K562 (cell line): ENCODE data around the gene SCAMP3. TPM values are rescaled to one million over a fixed set of nuclear protein-coding genes. Genes with fewer than 3 reads are reported as not detected.

Experiments used
- ARNT ChIP-seq, 2 experiments: fragments of 450-650 bp; IDR thresholded peaks; 2 replicates each; pipeline ENCODE4 v1.6.1; 2016; ENCODE audit warnings: mild to moderate bottlenecking in 1 of 2
- CBFA2T2 ChIP-seq: fragments of 450-650 bp; conservative IDR thresholded peaks from 2 replicates; pipeline ENCODE4 v1.6.1; 2017; ENCODE audit warnings: mild to moderate bottlenecking
- CTBP1 ChIP-seq: fragments of 450-650 bp; IDR thresholded peaks from 2 replicates; pipeline ENCODE4 v1.6.1; 2016; ENCODE audit warnings: borderline replicate concordance
- DACH1 ChIP-seq: fragments of 450-650 bp; IDR thresholded peaks from 2 replicates; pipeline ENCODE4 v1.6.1; 2018; ENCODE audit not compliant: partially characterized antibody
- EP400 ChIP-seq: fragments of 450-650 bp; IDR thresholded peaks from 2 replicates; pipeline ENCODE4 v1.6.1; 2017; ENCODE audit warnings: antibody characterized with exemption, mild to moderate bottlenecking, moderate library complexity
- ETV6 ChIP-seq, 3 experiments: fragments of 150-350 bp in 1 of 3; sonication (generic) in 1 of 3; formaldehyde crosslinking in 1 of 3; IDR thresholded peaks; 2 replicates each; pipeline versions ENCODE4 v1.6.1 to v1.8.0; 2014 to 2022; ENCODE audit warnings: borderline replicate concordance in 2 of 3, low read depth in 2 of 3, antibody characterized with exemption in 1 of 3, low read length in 1 of 3, mild to moderate bottlenecking in 1 of 3, missing genetic modification reagents in 1 of 3
- FOXA1 ChIP-seq: fragments of 450-650 bp; IDR thresholded peaks from 2 replicates; pipeline ENCODE4 v1.6.1; 2016; ENCODE audit warnings: mild to moderate bottlenecking, borderline replicate concordance
- GABPB1 ChIP-seq: sonication (generic); formaldehyde crosslinking; IDR thresholded peaks from 2 replicates; pipeline ENCODE4 v1.8.0; 2022; ENCODE audit warnings: mild to moderate bottlenecking, missing genetic modification reagents
- JUNB ChIP-seq: fragments of 450-650 bp; formaldehyde crosslinking; conservative IDR thresholded peaks from 2 replicates; pipeline ENCODE4 v1.4.0; 2020; ENCODE audit warnings: mild to moderate bottlenecking
- JUND ChIP-seq, 2 experiments: IDR thresholded peaks; 2 replicates in 1 of 2; 3 replicates in 1 of 2; pipeline ENCODE4 v1.6.1; 2011; ENCODE audit warnings: borderline replicate concordance in 2 of 2, low read depth in 2 of 2, low read length in 2 of 2, improper control_type of control experiment in 1 of 2, missing biosample characterization in 1 of 2, missing genetic modification characterization in 1 of 2, missing genetic modification reagents in 1 of 2
- KLF10 ChIP-seq: fragments of 250-450 bp; sonication (Bioruptor Pico); IDR thresholded peaks from 2 replicates; pipeline ENCODE4 v1.6.1; 2021; ENCODE audit warnings: matching md5 sums
- MCM5 ChIP-seq: fragments of 450-650 bp; IDR thresholded peaks from 2 replicates; pipeline ENCODE4 v1.6.1; 2016; ENCODE audit warnings: low read depth
- NCOA4 ChIP-seq: fragments of 450-650 bp; IDR thresholded peaks from 2 replicates; pipeline ENCODE4 v1.6.1; 2018; ENCODE audit warnings: mild to moderate bottlenecking; ENCODE audit not compliant: partially characterized antibody
- POLR2H ChIP-seq: IDR thresholded peaks from 2 replicates; pipeline ENCODE4 v1.6.1; 2016; ENCODE audit warnings: missing genetic modification characterization, low read depth, mild to moderate bottlenecking, control low read depth, missing compliant biosample characterization, moderate library complexity
- RFX1 ChIP-seq: fragments of 450-650 bp; IDR thresholded peaks from 2 replicates; pipeline ENCODE4 v1.6.1; 2016; ENCODE audit warnings: mild to moderate bottlenecking, moderate library complexity
- RFX5 ChIP-seq: IDR thresholded peaks from 2 replicates; pipeline ENCODE4 v1.6.1; 2011; ENCODE audit warnings: low read depth, mild to moderate bottlenecking, improper control_type of control experiment, low read length
- SIX5 ChIP-seq, 2 experiments: IDR thresholded peaks; 2 replicates each; pipeline ENCODE4 v1.6.1; 2011; ENCODE audit warnings: low read length in 2 of 2, borderline replicate concordance in 1 of 2, low read depth in 1 of 2, mild to moderate bottlenecking in 1 of 2, moderate library complexity in 1 of 2; ENCODE audit not compliant: insufficient read depth in 1 of 2
- SRSF7 ChIP-seq: fragments of 200-400 bp; formaldehyde crosslinking; optimal IDR thresholded peaks from 2 replicates; pipeline ENCODE3; 2017; ENCODE audit warnings: mild to moderate bottlenecking, low read depth, low read length
- ZKSCAN3 ChIP-seq: fragments of 250-450 bp; sonication (Bioruptor Pico); IDR thresholded peaks from 2 replicates; pipeline ENCODE4 v1.4.0; 2020
- ZNF143 ChIP-seq: sonication (generic); formaldehyde crosslinking; IDR thresholded peaks from 2 replicates; pipeline ENCODE4 v1.9.0; 2022; ENCODE audit warnings: mild to moderate bottlenecking, missing genetic modification reagents
- ZNF174 ChIP-seq: fragments of 250-450 bp; sonication (Bioruptor Pico); IDR thresholded peaks from 2 replicates; pipeline ENCODE4 v1.4.0; 2020; ENCODE audit warnings: mild to moderate bottlenecking
- ZNF830 ChIP-seq: fragments of 250-450 bp; sonication (Bioruptor Pico); IDR thresholded peaks from 2 replicates; pipeline ENCODE4 v1.5.0; 2021; ENCODE audit warnings: mild to moderate bottlenecking
- polyA plus RNA-seq, 8 experiments: library from polyadenylated mRNA; depleted of rRNA in 4 of 8; stranded (reverse) in 5 of 8; unstranded in 3 of 8; fragments of >200 nt; fragmentation: Nextera tagmentation in 2 of 8; fragmentation: Illumina TruSeq in 1 of 8; extraction: Ambion mirVana in 2 of 8; extraction: Trizol in 1 of 8; gene quantifications; 2 replicates each; pipeline versions ENCODE4 v1.2.1 to v1.2.3, GENCODE V29; 2011 to 2014; ENCODE audit warnings: inconsistent platforms in 1 of 8, missing spikeins in 1 of 8
- total RNA-seq, 7 experiments: library from RNA; depleted of rRNA in 6 of 7; stranded (reverse); fragments of >200 nt in 6 of 7; fragmentation: Illumina TruSeq in 2 of 7; extraction: Trizol in 2 of 7; gene quantifications; 2 replicates each; pipeline versions ENCODE4 v1.2.1 to v1.2.3, GENCODE V29; 2011 to 2021; ENCODE audit warnings: low replicate concordance in 1 of 7
- TF ChIP-seq, protein P1 (sequence below): fragments of 150-350 bp; IDR thresholded peaks from 2 replicates; pipeline ENCODE4 v1.6.1; 2014; ENCODE audit warnings: low read depth, mild to moderate bottlenecking, low read length, borderline replicate concordance
- TF ChIP-seq, protein P2 (sequence below): fragments of 450-650 bp; IDR thresholded peaks from 2 replicates; pipeline ENCODE4 v1.6.1; 2016; ENCODE audit warnings: antibody characterized with exemption

Gene SCAMP3
- total and polyA plus RNA-seq, 9 of the 15 experiments (the other 6 are each of a cell fraction or from before 2014, with no cell fraction given): 14.2 to 131 (median 86.1) TPM

GRCh38 chr1:155308493-155309422 is 46.6 kb upstream of the SCAMP3 start, which contains the start of gene FDPS (continued):
- no peak for TF ChIP-seq MCM5
- peak; percentile 82 for TF ChIP-seq DACH1
- TF ChIP-seq SIX5 (IDR thresholded peaks at IDR 0.05; ENCODE audit: borderline replicate concordance in 1 of 2, insufficient read depth in 1 of 2, low read depth in 1 of 2, low read length in 2 of 2): peak; percentile 87 to 88; a peak in 3 of 4 replicates
- TF ChIP-seq ARNT (IDR thresholded peaks at IDR 0.05): no peak; a peak in 1 of 4 replicates
- TF ChIP-seq, protein P1, sequence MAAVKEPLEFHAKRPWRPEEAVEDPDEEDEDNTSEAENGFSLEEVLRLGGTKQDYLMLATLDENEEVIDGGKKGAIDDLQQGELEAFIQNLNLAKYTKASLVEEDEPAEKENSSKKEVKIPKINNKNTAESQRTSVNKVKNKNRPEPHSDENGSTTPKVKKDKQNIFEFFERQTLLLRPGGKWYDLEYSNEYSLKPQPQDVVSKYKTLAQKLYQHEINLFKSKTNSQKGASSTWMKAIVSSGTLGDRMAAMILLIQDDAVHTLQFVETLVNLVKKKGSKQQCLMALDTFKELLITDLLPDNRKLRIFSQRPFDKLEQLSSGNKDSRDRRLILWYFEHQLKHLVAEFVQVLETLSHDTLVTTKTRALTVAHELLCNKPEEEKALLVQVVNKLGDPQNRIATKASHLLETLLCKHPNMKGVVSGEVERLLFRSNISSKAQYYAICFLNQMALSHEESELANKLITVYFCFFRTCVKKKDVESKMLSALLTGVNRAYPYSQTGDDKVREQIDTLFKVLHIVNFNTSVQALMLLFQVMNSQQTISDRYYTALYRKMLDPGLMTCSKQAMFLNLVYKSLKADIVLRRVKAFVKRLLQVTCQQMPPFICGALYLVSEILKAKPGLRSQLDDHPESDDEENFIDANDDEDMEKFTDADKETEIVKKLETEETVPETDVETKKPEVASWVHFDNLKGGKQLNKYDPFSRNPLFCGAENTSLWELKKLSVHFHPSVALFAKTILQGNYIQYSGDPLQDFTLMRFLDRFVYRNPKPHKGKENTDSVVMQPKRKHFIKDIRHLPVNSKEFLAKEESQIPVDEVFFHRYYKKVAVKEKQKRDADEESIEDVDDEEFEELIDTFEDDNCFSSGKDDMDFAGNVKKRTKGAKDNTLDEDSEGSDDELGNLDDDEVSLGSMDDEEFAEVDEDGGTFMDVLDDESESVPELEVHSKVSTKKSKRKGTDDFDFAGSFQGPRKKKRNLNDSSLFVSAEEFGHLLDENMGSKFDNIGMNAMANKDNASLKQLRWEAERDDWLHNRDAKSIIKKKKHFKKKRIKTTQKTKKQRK: no peak
- TF ChIP-seq, protein P2, sequence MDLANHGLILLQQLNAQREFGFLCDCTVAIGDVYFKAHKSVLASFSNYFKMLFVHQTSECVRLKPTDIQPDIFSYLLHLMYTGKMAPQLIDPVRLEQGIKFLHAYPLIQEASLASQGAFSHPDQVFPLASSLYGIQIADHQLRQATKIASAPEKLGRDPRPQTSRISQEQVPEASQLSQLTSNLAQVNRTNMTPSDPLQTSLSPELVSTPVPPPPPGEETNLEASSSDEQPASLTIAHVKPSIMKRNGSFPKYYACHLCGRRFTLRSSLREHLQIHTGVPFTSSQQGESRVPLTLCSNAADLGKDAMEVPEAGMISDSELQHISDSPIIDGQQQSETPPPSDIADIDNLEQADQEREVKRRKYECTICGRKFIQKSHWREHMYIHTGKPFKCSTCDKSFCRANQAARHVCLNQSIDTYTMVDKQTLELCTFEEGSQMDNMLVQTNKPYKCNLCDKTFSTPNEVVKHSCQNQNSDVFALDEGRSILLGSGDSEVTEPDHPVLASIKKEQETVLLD: no peak; the same call in 1 of the 2 replicates
- TF ChIP-seq CTBP1: no peak; the same call in 1 of the 2 replicates
- TF ChIP-seq ETV6 (IDR thresholded peaks at IDR 0.05; ENCODE audit: borderline replicate concordance in 1 of 2, low read depth in 2 of 2, low read length in 1 of 2): no peak
- no peak for TF ChIP-seq ETV6 (CRISPR knock-in tag; IDR thresholded peaks at IDR 0.05; ENCODE audit: borderline replicate concordance)
- peak; percentile 88; the same call in 1 of the 2 replicates for TF ChIP-seq GABPB1 (CRISPR knock-in tag)
- no peak for TF ChIP-seq RFX1
- TF ChIP-seq RFX5: 0 out of 2 replicates have a peak, but pooled peaks have one; percentile 10
- TF ChIP-seq KLF10: no peak
- TF ChIP-seq SRSF7: no peak
- peak; percentile 98 for TF ChIP-seq ZNF143
- peak; percentile 27; the same call in 1 of the 2 replicates for TF ChIP-seq JUND (IDR thresholded peaks at IDR 0.05; ENCODE audit: borderline replicate concordance, low read depth, low read length)
- peak; percentile 61; the same call in 1 of the 3 replicates for TF ChIP-seq JUND (tag; IDR thresholded peaks at IDR 0.05; ENCODE audit: borderline replicate concordance, low read depth, low read length)
- peak; percentile 94 for TF ChIP-seq POLR2H
- peak; percentile 87 for TF ChIP-seq EP400
- TF ChIP-seq ZNF174: no peak
- no peak for TF ChIP-seq NCOA4
- no peak for TF ChIP-seq ZKSCAN3 (CRISPR knock-in tag)
- TF ChIP-seq FOXA1: no peak
- no peak for TF ChIP-seq JUNB
- TF ChIP-seq CBFA2T2: no peak
- no peak for TF ChIP-seq ZNF830 (CRISPR knock-in tag)
